H1 (cell line): ENCODE data around the gene AKR1D1. TPM values are rescaled to one million over a fixed set of nuclear protein-coding genes. Genes with fewer than 3 reads are reported as not detected.
"Not testable (repeated sequence)": the region's sequence is repeated elsewhere in the genome, so short reads cannot be mapped to it uniquely, and the experiment has no call there.

Source experiments
- CTCF ChIA-PET: fragments of 300-600 bp; sonication (Branson Sonifier 250); formaldehyde crosslinking; loops from one replicate; lab custom pipeline; 2021; ENCODE audit not compliant: partially characterized antibody; lab: Charles Lee
- POLR2A ChIA-PET: fragments of 300-600 bp; sonication (Branson Sonifier 250); formaldehyde crosslinking; loops from one replicate; lab custom pipeline; 2021; ENCODE audit warnings: inconsistent platforms; ENCODE audit not compliant: partially characterized antibody; lab: Charles Lee
- DNase-seq, 2 experiments: peaks; one replicate each; pipeline versions ENCODE4 v3.0.0 to v3.0.0-alpha.2; 2010 to 2022; ENCODE audit warnings: low spot score in 2 of 2, low read depth in 1 of 2, mixed read lengths in 1 of 2
- FAIRE-seq: peaks from 2 replicates; lab custom pipeline; 2011; peaks lifted over from hg19 to GRCh38; lab: Jason Lieb, UNC
- H2AFZ ChIP-seq: 2 replicates; pipeline ENCODE4 v1.8.1; 2012; ENCODE audit warnings: low read length, inconsistent platforms
- H2AK5ac ChIP-seq: 2 replicates; pipeline ENCODE4 v1.6.1; 2013; ENCODE audit warnings: low read depth, low read length
- H2BK120ac ChIP-seq: replicated peaks from 2 replicates; pipeline ENCODE3; 2013; ENCODE audit warnings: low read depth, low read length, inconsistent platforms
- H2BK12ac ChIP-seq: 2 replicates; pipeline ENCODE4 v1.6.1; 2013; ENCODE audit warnings: low read depth, low read length
- H2BK15ac ChIP-seq: 2 replicates; pipeline ENCODE4 v1.6.1; 2013; ENCODE audit warnings: low read length
- H2BK20ac ChIP-seq: 2 replicates; pipeline ENCODE4 v1.6.1; 2013; ENCODE audit warnings: low read length
- H2BK5ac ChIP-seq: 2 replicates; pipeline ENCODE4 v1.6.1; 2013; ENCODE audit warnings: low read depth, low read length
- H3K14ac ChIP-seq: 2 replicates; pipeline ENCODE4 v1.6.1; 2013; ENCODE audit warnings: inconsistent platforms; ENCODE audit not compliant: insufficient read length
- H3K18ac ChIP-seq: 2 replicates; pipeline ENCODE4 v1.6.1; 2013; ENCODE audit warnings: low read length; ENCODE audit errors: extremely low read depth
- H3K23ac ChIP-seq: 2 replicates; pipeline ENCODE4 v1.6.1; 2013; ENCODE audit warnings: inconsistent platforms; ENCODE audit not compliant: insufficient read length
- H3K23me2 ChIP-seq: 2 replicates; pipeline ENCODE4 v1.6.1; 2013; ENCODE audit warnings: low read depth, low read length
- H3K27ac ChIP-seq: 2 replicates; pipeline ENCODE4 v1.6.1; 2011; ENCODE audit warnings: low read depth, low read length, inconsistent platforms
- H3K27me3 ChIP-seq, 4 experiments: replicated peaks in 1 of 4; 1 replicate in 1 of 4; 2 replicates in 3 of 4; pipeline versions ENCODE4 v1.6.1 to v1.8.1; 2011 to 2013; ENCODE audit warnings: low read length in 3 of 4, mild to moderate bottlenecking in 3 of 4, inconsistent platforms in 2 of 4, mixed read lengths in 2 of 4, moderate library complexity in 1 of 4; ENCODE audit not compliant: control insufficient read depth in 3 of 4, insufficient read depth in 3 of 4; ENCODE audit errors: extremely low read depth in 1 of 4
- H3K36me3 ChIP-seq, 4 experiments: 2 replicates each; pipeline versions ENCODE4 v1.6.1 to v1.8.1; 2011 to 2013; ENCODE audit warnings: mild to moderate bottlenecking in 4 of 4, low read length in 3 of 4, moderate library complexity in 2 of 4, control low read depth in 1 of 4, inconsistent platforms in 1 of 4; ENCODE audit not compliant: insufficient read depth in 4 of 4, control insufficient read depth in 2 of 4
- H3K4ac ChIP-seq: replicated peaks from 2 replicates; pipeline ENCODE3; 2013; ENCODE audit warnings: low read length, low read depth, mixed read lengths, inconsistent platforms; ENCODE audit not compliant: insufficient read length
- H3K4me1 ChIP-seq, 4 experiments: replicated peaks in 1 of 4; 1 replicate in 1 of 4; 2 replicates in 3 of 4; pipeline versions ENCODE4 v1.6.1 to v1.8.1; 2011 to 2013; ENCODE audit warnings: low read length in 3 of 4, inconsistent platforms in 2 of 4, mixed read lengths in 1 of 4; ENCODE audit not compliant: insufficient read depth in 4 of 4, control insufficient read depth in 3 of 4
- H3K4me2 ChIP-seq, 2 experiments: 2 replicates each; pipeline versions ENCODE4 v1.6.1 to v1.8.1; 2011 to 2013; ENCODE audit warnings: low read depth in 2 of 2, low read length in 2 of 2, control low read depth in 1 of 2, inconsistent platforms in 1 of 2, mild to moderate bottlenecking in 1 of 2; ENCODE audit not compliant: insufficient read depth in 1 of 2
- H3K4me3 ChIP-seq, 4 experiments: fragments of 200-600, 300-600 bp in 1 of 4; sonication (generic), shearing (Covaris generic), sonication (Bioruptor Twin) in 1 of 4; 2 replicates each; pipeline versions ENCODE4 v1.5.1 to v1.8.1; 2011 to 2016; ENCODE audit warnings: low read length in 4 of 4, low read depth in 3 of 4, control low read depth in 2 of 4, inconsistent platforms in 2 of 4, mild to moderate bottlenecking in 2 of 4, mixed read lengths in 1 of 4, moderate library complexity in 1 of 4; ENCODE audit not compliant: insufficient read depth in 2 of 4; ENCODE audit errors: extremely low read depth in 1 of 4
- H3K56ac ChIP-seq: replicated peaks from 2 replicates; pipeline ENCODE3; 2013; ENCODE audit warnings: low read depth, mild to moderate bottlenecking, mixed read lengths, low read length, inconsistent platforms; ENCODE audit not compliant: insufficient read length
- H3K79me1 ChIP-seq: 2 replicates; pipeline ENCODE4 v1.6.1; 2013; ENCODE audit warnings: low read depth, low read length, control low read depth
- H3K79me2 ChIP-seq, 2 experiments: 2 replicates each; pipeline versions ENCODE4 v1.6.1 to v1.8.1; 2012 to 2013; ENCODE audit warnings: low read length in 2 of 2, mild to moderate bottlenecking in 2 of 2, inconsistent platforms in 1 of 2; ENCODE audit not compliant: insufficient read depth in 2 of 2, control insufficient read depth in 1 of 2
- H3K9ac ChIP-seq, 4 experiments: replicated peaks in 1 of 4; 1 replicate in 1 of 4; 2 replicates in 3 of 4; pipeline versions ENCODE4 v1.6.1 to v1.8.1; 2011 to 2013; ENCODE audit warnings: low read depth in 3 of 4, low read length in 3 of 4, control low read depth in 2 of 4, mild to moderate bottlenecking in 2 of 4, moderate library complexity in 2 of 4, inconsistent platforms in 1 of 4; ENCODE audit errors: extremely low read depth in 1 of 4
- H3K9me3 ChIP-seq, 2 experiments: 2 replicates each; pipeline versions ENCODE4 v1.6.1 to v1.8.1; 2012 to 2013; ENCODE audit warnings: mild to moderate bottlenecking in 2 of 2, moderate library complexity in 2 of 2, control low read depth in 1 of 2, inconsistent platforms in 1 of 2, low read depth in 1 of 2, low read length in 1 of 2, mixed read lengths in 1 of 2; ENCODE audit not compliant: insufficient read depth in 2 of 2
- H4K20me1 ChIP-seq, 2 experiments: replicated peaks in 1 of 2; 2 replicates each; pipeline versions ENCODE3 to v1.8.1; 2011 to 2013; ENCODE audit warnings: inconsistent platforms in 2 of 2, low read length in 2 of 2, mild to moderate bottlenecking in 1 of 2; ENCODE audit not compliant: insufficient read depth in 2 of 2, control insufficient read depth in 1 of 2
- H4K5ac ChIP-seq: 2 replicates; pipeline ENCODE4 v1.6.1; 2013; ENCODE audit warnings: low read length, low read depth, mixed read lengths, inconsistent platforms; ENCODE audit not compliant: insufficient read length
- H4K8ac ChIP-seq: 2 replicates; pipeline ENCODE4 v1.8.0; 2013; ENCODE audit warnings: mild to moderate bottlenecking, moderate library complexity, low read length, inconsistent platforms; ENCODE audit not compliant: insufficient read depth; ENCODE audit errors: extremely low read depth
- H4K91ac ChIP-seq: replicated peaks from 2 replicates; pipeline ENCODE3; 2013; ENCODE audit warnings: low read length, mixed read lengths, inconsistent platforms; ENCODE audit not compliant: insufficient read length
- WGBS, 2 experiments: shearing (Covaris generic) in 1 of 2; methylation state at CpG; one replicate each; pipeline versions ENCODE4 v1.1.6 to v1.1.7; 2013 to 2015; ENCODE audit warnings: low lambda C conversion rate in 2 of 2, mixed read lengths in 2 of 2, inconsistent platforms in 1 of 2, low coverage in 1 of 2, missing lambda C conversion rate in 1 of 2; ENCODE audit not compliant: insufficient replicate concordance in 2 of 2, insufficient coverage in 1 of 2, insufficient read length in 1 of 2; ENCODE audit errors: extremely low coverage in 1 of 2, missing lambda C conversion rate in 1 of 2; 5-methylcytosine and 5-hydroxymethylcytosine counted together
- polyA plus RNA-seq, 7 experiments: library from polyadenylated mRNA; depleted of rRNA in 3 of 7; stranded (reverse) in 5 of 7; unstranded in 2 of 7; fragments of >200 nt in 5 of 7; fragments of 200-250 nt in 2 of 7; gene quantifications; 1 replicate in 5 of 7; 2 replicates in 1 of 7; 4 replicates in 1 of 7; pipeline versions ENCODE4 v1.2.1 to v1.2.3, GENCODE V29; 2011 to 2013; ENCODE audit warnings: missing spikeins in 2 of 7, mixed read lengths in 2 of 7
- total RNA-seq: library from RNA; stranded (reverse); fragmentation: NEBNext Ultra II Directional; extraction: Animal tissue kit (Norgen Biotek cat#: 25700); gene quantifications from 2 replicates; pipeline ENCODE4 v1.2.1, GENCODE V29; 2021

The AKR1D1 gene
- total and polyA plus RNA-seq, 2 of the 8 experiments (the other 6 are each of a cell fraction or from before 2014, with no cell fraction given), result not detected

DNA sequence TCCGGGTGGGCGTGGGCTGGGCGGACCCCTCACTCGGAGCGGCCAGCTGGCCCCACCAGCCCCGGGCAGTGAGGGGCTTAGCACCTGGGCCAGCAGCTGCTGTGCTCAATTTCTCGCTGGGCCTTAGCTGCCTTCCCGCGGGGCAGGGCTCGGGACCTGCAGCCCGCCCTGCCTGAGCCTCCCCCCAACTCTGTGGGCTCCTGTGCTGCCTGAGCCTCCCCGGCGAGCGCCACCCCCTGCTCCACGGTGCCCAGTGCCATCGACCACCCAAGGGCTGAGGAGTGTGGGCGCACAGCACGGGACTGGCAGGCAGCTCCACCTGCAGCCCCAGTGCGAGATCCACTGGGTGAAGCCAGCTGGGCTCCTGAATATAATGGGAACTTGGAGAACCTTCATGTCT is 70.0 kb downstream of the AKR1D1 start:
- H4K91ac ChIP-seq, POLR2A ChIA-PET: not testable (repeated sequence)
- CTCF ChIA-PET, result interaction anchor here (1.6 kb wide), 1 partner anchor 15 kb away, joined by 3 read pairs; no protein-coding TSS in a partner anchor

More for the DNA sequence above, 70.0 kb downstream of the AKR1D1 start:
- not testable (repeated sequence) for DNase-seq, H3K4ac ChIP-seq, H3K9ac ChIP-seq, H2AFZ ChIP-seq, H2BK12ac ChIP-seq, H2BK15ac ChIP-seq, H4K8ac ChIP-seq, H2AK5ac ChIP-seq, H3K18ac ChIP-seq, FAIRE-seq, H2BK5ac ChIP-seq, H3K23me2 ChIP-seq, H3K79me1 ChIP-seq, H4K20me1 ChIP-seq, H3K4me3 ChIP-seq, H3K4me1 ChIP-seq, H3K14ac ChIP-seq, H3K23ac ChIP-seq, H3K36me3 ChIP-seq, H3K27ac ChIP-seq, H3K79me2 ChIP-seq, H2BK120ac ChIP-seq, H4K5ac ChIP-seq, H2BK20ac ChIP-seq, H3K56ac ChIP-seq, H3K27me3 ChIP-seq, H3K4me2 ChIP-seq, H3K9me3 ChIP-seq
- 91% methylated on average over 16 of the region's 19 CpGs; no CpG with 5 or more reads in 1 of the 2 experiments for WGBS, 2 experiments
